Measurements from ENCODE around the gene LRRN1. TPM values are rescaled to one million over a fixed set of nuclear protein-coding genes. Genes with fewer than 3 reads are reported as not detected.

LRRN1 gene
- total RNA-seq: 0.08 TPM in 1 of 2 replicates, not detected in the other

DNA sequence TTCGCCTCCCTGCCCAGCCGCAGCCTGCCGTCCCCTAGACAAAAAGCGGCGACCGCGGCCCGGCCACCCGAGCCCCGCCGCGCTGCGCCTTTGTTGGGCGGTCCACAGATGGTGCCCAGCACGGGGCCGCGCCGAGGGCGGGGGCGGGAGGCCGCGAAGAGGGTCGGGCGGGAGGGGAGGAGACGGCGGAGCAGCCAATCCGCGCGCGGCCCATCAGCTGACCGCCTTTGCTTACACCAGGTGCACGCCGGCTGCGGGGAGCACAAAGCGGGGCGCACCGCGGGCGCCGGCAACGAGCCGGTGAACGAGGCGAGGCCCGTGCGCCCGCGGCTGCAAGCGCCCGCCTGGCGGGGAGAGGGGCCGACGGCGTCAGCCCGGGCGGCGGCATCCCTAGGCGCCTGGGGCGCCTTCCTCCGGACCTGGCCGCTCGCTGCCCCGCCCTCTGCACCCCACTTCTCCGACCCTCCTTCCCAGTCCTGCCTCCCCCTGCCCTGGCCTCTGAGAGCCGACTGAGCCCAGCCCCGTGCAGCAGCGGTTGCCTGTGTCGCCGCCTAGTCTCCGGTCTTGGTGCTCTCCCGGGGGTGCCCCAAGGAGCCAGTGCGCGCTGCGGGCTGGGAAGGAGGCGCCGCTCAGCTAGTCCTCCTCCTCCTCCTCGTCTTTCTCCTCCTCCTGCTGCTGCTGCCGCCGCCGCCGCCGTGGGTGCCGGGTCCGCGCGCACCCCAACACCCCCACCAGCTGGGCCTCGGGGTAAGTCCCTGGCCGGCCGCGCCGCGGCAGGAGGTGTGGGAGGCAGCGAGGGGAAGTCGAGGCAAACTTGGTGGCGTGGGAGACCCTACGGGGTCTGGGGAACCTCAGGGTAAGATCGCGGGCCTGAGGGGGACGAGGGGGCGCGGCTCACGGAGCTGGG is at the start of gene LRRN1:
Gene LRRN1 (plus strand): TSS at position 259 of the 907 bp plus-strand sequence. CDS start 45,211 bp downstream, outside the sequence.

